ENCODE measurements around the gene IL34.

- no peak for TF ChIP-seq CTCF (IDR thresholded peaks at IDR 0.05)
- TF ChIP-seq POLR2A (IDR thresholded peaks at IDR 0.05) = no peak
Observed at GRCh38 chr16:70692873-70693671, 46.7 kb downstream of the IL34 start.
